ENCODE results near the gene TMEM255B. TPM values are rescaled to one million over a fixed set of nuclear protein-coding genes. Genes with fewer than 3 reads are reported as not detected.
"Not testable (repeated sequence)": the region's sequence is repeated elsewhere in the genome, so short reads cannot be mapped to it uniquely, and the experiment has no call there.

TMEM255B gene
- total RNA-seq, 2 experiments from 2014 or later: 1.8 to 1.9 TPM

- Mint-ChIP-seq H3K4me1 (ENCODE audit: low read depth) (peaks cover 13% of the 10 kb centered on the region), H3K27ac (no peak overlapping the region), H3K9me3 (ENCODE audit: insufficient read depth) (no peaks in the 10 kb centered on the region), H3K4me3 (no peak overlapping the region), H3K27me3 (ENCODE audit: low read depth) (peaks cover 5% of the 10 kb centered on the region), H3K36me3 (ENCODE audit: low read depth) (no peaks in the 10 kb centered on the region)
- ATAC-seq (no peak), DNase-seq (no peak)
- ChIA-PET POLR2A (no interaction called here), CTCF (no interaction called here)
Measured at GRCh38 chr13:113746671-113747070, 12.4 kb upstream of the TMEM255B start.

GRCh38 chr13:113747291-113747833, 11.7 kb upstream of the TMEM255B start:
- no peaks in the 10 kb centered on the region for H3K9me3 Mint-ChIP-seq (ENCODE audit: insufficient read depth)
- ATAC-seq (no peak), DNase-seq (no peak)
- H3K27ac Mint-ChIP-seq: no peak overlapping the region
- H3K4me1 Mint-ChIP-seq (ENCODE audit: low read depth): peaks cover 6% of the 10 kb centered on the region
- H3K36me3 Mint-ChIP-seq (ENCODE audit: low read depth): no peaks in the 10 kb centered on the region
- ChIA-PET CTCF (no interaction called here), POLR2A (no interaction called here)
- H3K27me3 Mint-ChIP-seq (ENCODE audit: low read depth): peaks cover 2% of the 10 kb centered on the region
- no peak overlapping the region for H3K4me3 Mint-ChIP-seq

DNA sequence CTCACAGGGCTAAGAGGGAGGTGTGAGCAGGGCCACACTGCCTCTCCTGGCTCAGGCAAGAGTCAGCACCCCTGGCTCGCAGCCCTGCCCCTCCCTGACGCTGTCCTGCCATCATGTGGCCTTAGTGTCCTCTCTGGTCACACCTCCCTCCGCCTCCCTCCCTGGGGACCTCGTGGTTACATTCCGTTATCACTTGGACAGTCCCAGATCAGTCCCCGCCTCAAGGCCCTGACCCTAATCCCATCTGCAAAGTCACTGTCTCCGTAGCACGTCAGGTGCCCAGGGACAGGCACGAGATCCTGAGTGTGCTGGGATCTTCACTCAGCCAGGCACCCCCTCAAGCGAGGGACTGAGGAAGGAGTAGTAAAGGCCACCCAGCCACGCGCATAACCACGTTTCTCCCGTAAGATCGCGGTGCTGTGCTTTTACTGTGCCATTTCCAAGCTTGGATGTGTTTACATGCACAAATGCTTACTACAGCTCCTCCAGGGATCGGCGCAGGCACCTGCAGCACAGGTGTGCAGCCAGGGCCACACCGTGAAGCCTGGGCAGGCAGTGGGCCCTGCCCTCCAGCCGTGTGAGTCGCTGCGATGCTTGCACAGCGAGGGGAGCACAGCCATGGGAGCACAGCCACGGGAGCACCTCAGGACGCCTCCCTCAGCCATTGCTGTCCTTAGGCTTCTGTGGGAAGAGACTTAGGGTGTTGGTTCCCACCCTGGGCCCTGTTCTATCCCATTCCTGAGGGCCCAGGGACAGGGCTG, 10.7 kb upstream of the TMEM255B start:
- Mint-ChIP-seq H3K27ac (no peak overlapping the region), H3K4me3 (no peak overlapping the region), H3K4me1 (ENCODE audit: low read depth) (no peaks in the 10 kb centered on the region), H3K27me3 (ENCODE audit: low read depth) (no peaks in the 10 kb centered on the region), H3K36me3 (ENCODE audit: low read depth) (no peaks in the 10 kb centered on the region), H3K9me3 (ENCODE audit: insufficient read depth) (peaks cover 5% of the 10 kb centered on the region)
- CTCF ChIA-PET: no interaction called here
- POLR2A ChIA-PET: no interaction called here
- DNase-seq (no peak), ATAC-seq (no peak)

DNA sequence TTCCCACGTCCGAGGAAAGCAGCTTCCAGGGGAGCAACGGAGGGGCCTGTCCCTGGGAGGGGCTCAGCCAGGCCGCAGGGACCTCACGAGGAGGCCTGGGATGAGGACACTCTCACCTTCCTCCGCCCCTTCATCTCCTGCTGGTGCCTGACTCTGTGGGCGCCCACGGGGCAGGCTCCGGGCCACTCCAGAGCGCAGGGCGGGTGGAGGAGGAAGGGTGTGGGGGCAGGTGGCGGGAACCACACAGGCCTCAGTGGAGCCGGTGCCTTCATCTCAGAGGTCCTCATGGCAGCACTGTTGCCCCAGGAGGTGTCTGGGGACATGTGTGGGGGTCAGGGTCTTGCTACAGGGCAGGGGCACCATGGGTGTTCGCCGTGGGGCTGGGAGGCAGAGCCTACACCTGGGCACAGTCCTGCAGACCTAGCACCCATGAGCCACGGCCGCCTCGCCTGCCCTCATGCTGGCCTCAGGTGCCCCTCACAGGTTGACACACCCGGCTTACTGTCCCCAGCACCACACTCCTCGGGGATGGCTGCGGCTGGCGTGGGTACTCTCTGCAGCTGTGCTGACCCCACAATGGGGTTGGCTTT, 10.1 kb upstream of the TMEM255B start:
- Mint-ChIP-seq H3K9me3 (ENCODE audit: insufficient read depth) (peaks cover 5% of the 10 kb centered on the region), H3K4me3 (no peak overlapping the region), H3K4me1 (ENCODE audit: low read depth) (no peaks in the 10 kb centered on the region), H3K36me3 (ENCODE audit: low read depth) (no peaks in the 10 kb centered on the region), H3K27ac (no peak overlapping the region), H3K27me3 (ENCODE audit: low read depth) (no peaks in the 10 kb centered on the region)
- DNase-seq (no peak), ATAC-seq (no peak)
- ChIA-PET POLR2A (no interaction called here), CTCF (no interaction called here)

DNA sequence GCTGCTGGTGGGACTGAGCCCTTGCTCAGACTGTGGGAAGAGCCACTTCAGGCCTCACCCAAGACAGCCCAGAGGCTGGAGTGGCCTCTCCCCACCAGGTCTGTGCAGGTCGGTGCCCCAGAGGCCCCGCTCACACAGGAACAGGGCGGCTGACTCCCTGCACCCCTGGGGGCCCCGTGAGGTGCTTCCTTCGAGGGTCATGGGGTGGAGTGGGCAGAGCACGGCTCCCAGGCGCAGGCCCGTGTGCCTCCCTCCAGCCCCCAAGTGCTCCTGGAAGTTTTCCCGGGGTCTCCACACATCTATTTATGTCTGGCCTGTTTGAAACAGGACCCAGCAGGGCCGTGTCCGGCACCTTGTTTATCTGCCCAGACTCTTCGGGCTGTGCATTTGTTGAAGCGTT, 9.5 kb upstream of the TMEM255B start:
- Mint-ChIP-seq H3K4me1 (ENCODE audit: low read depth) (no peaks in the 10 kb centered on the region), H3K9me3 (ENCODE audit: insufficient read depth) (peaks cover 5% of the 10 kb centered on the region), H3K27ac (no peak overlapping the region), H3K36me3 (ENCODE audit: low read depth) (no peaks in the 10 kb centered on the region), H3K27me3 (ENCODE audit: low read depth) (peaks cover under 1% of the 10 kb centered on the region), H3K4me3 (no peak overlapping the region)
- ChIA-PET POLR2A (no interaction called here), CTCF (no interaction called here)
- ATAC-seq: no peak
- no peak for DNase-seq

GRCh38 chr13:113749967-113750366, 9.1 kb upstream of the TMEM255B start:
- ATAC-seq (no peak), DNase-seq (no peak)
- ChIA-PET CTCF (no interaction called here), POLR2A (no interaction called here)
- Mint-ChIP-seq H3K27me3 (ENCODE audit: low read depth) (peaks cover 4% of the 10 kb centered on the region), H3K9me3 (ENCODE audit: insufficient read depth) (peaks cover 5% of the 10 kb centered on the region), H3K4me1 (ENCODE audit: low read depth) (no peaks in the 10 kb centered on the region), H3K36me3 (ENCODE audit: low read depth) (no peaks in the 10 kb centered on the region), H3K27ac (no peak overlapping the region), H3K4me3 (no peak overlapping the region)

- no peaks in the 10 kb centered on the region for H3K36me3 Mint-ChIP-seq (ENCODE audit: low read depth)
- ChIA-PET CTCF (no interaction called here), POLR2A (no interaction called here)
- no peak overlapping the region for H3K27ac Mint-ChIP-seq
- DNase-seq: no peak
- H3K27me3 Mint-ChIP-seq (ENCODE audit: low read depth): peaks cover 4% of the 10 kb centered on the region
- ATAC-seq: no peak
- no peak overlapping the region for H3K4me3 Mint-ChIP-seq
- H3K9me3 Mint-ChIP-seq (ENCODE audit: insufficient read depth): peaks cover 5% of the 10 kb centered on the region
- H3K4me1 Mint-ChIP-seq (ENCODE audit: low read depth): no peaks in the 10 kb centered on the region
Measured at GRCh38 chr13:113750554-113751399, 8.2 kb upstream of the TMEM255B start.

- no peak for DNase-seq
- Mint-ChIP-seq H3K4me1 (ENCODE audit: low read depth) (no peaks in the 10 kb centered on the region), H3K27ac (no peak overlapping the region), H3K9me3 (ENCODE audit: insufficient read depth) (peaks cover 5% of the 10 kb centered on the region), H3K36me3 (ENCODE audit: low read depth) (no peaks in the 10 kb centered on the region), H3K4me3 (no peak overlapping the region), H3K27me3 (ENCODE audit: low read depth) (peaks cover 4% of the 10 kb centered on the region)
- CTCF ChIA-PET: no interaction called here
- ATAC-seq: no peak
- POLR2A ChIA-PET: no interaction called here
Measured at GRCh38 chr13:113751491-113751890, 7.5 kb upstream of the TMEM255B start.

- ATAC-seq; H3K36me3 Mint-ChIP-seq (ENCODE audit: low read depth); DNase-seq; H3K27ac Mint-ChIP-seq; H3K9me3 Mint-ChIP-seq (ENCODE audit: insufficient read depth); H3K4me1 Mint-ChIP-seq (ENCODE audit: low read depth); POLR2A ChIA-PET; H3K4me3 Mint-ChIP-seq; CTCF ChIA-PET; H3K27me3 Mint-ChIP-seq (ENCODE audit: low read depth): not testable (repeated sequence)
Measured at GRCh38 chr13:113752211-113752986, 6.6 kb upstream of the TMEM255B start.

DNA sequence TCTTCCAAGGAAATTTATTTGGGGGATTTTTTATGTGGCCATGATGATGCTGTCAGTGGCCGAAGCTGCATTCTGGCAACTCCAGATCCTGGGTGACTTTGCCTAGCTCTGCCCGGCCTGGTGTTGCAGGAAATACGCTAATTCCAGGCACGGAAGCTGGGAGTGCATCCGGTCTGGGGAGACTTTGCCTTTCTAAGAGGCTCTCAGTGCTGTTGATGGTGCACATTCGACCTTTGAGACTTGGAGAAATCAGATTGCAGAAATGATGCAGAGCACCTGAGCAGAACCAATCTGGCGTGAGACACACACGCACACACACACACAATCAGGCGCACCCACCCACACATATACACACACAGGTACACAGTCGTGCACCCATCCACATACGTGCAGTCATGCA, 5.9 kb upstream of the TMEM255B start:
- CTCF ChIA-PET: no interaction called here
- H3K9me3 Mint-ChIP-seq (ENCODE audit: insufficient read depth): peaks cover 5% of the 10 kb centered on the region
- no peak overlapping the region for H3K27ac Mint-ChIP-seq
- H3K4me1 Mint-ChIP-seq (ENCODE audit: low read depth): peaks cover 6% of the 10 kb centered on the region
- no peak for ATAC-seq
- no peak overlapping the region for H3K4me3 Mint-ChIP-seq
- DNase-seq: no peak
- H3K27me3 Mint-ChIP-seq (ENCODE audit: low read depth): peaks cover 12% of the 10 kb centered on the region
- POLR2A ChIA-PET: no interaction called here
- H3K36me3 Mint-ChIP-seq (ENCODE audit: low read depth): no peaks in the 10 kb centered on the region

GRCh38 chr13:113754242-113754641, 4.8 kb upstream of the TMEM255B start:
- Mint-ChIP-seq H3K4me3 (no peak overlapping the region), H3K27me3 (ENCODE audit: low read depth) (peaks cover 17% of the 10 kb centered on the region), H3K9me3 (ENCODE audit: insufficient read depth) (peaks cover 5% of the 10 kb centered on the region), H3K27ac (no peak overlapping the region), H3K4me1 (ENCODE audit: low read depth) (peaks cover 11% of the 10 kb centered on the region), H3K36me3 (ENCODE audit: low read depth) (no peaks in the 10 kb centered on the region)
- ATAC-seq: no peak
- no peak for DNase-seq
- POLR2A ChIA-PET: no interaction called here
- CTCF ChIA-PET: no interaction called here

DNA sequence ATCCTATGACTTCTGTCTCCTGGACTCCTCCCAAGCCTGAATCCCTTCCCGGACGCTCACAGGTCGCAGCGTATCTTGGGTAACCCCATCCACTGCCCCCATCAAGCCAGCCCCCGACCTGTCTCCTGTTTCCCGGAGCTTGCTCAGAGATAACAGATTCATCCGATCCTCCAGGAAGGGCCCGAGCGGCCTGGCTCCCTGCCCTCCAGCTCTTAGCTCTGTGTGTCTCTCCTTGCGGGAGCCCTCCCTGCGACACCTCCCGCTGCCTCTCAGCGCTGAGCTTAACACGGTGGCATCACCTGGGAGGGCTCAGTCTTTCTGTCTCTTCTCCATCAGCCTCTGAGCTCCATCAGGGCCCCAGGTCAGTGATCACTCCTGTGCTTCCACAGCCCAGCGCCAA, 4.3 kb upstream of the TMEM255B start:
- peaks cover 15% of the 10 kb centered on the region for H3K4me1 Mint-ChIP-seq (ENCODE audit: low read depth)
- H3K27me3 Mint-ChIP-seq (ENCODE audit: low read depth): peaks cover 22% of the 10 kb centered on the region
- ChIA-PET POLR2A (no interaction called here), CTCF (no interaction called here)
- no peak overlapping the region for H3K4me3 Mint-ChIP-seq
- H3K27ac Mint-ChIP-seq: no peak overlapping the region
- DNase-seq (no peak), ATAC-seq (no peak)
- H3K36me3 Mint-ChIP-seq (ENCODE audit: low read depth): no peaks in the 10 kb centered on the region
- peaks cover 5% of the 10 kb centered on the region for H3K9me3 Mint-ChIP-seq (ENCODE audit: insufficient read depth)
